Measurements from ENCODE around the gene FXR1. TPM values are rescaled to one million over a fixed set of nuclear protein-coding genes. Genes with fewer than 3 reads are reported as not detected.
"Not testable (repeated sequence)": the region's sequence is repeated elsewhere in the genome, so short reads cannot be mapped to it uniquely, and the experiment has no call there.

The FXR1 gene
- total RNA-seq, 4 donors from 2014 or later: 39.6 to 99.2 (median 73.8) TPM

- peaks cover 0 to 93% (median 0%) of the 10 kb centered on the region in 3 donors for H3K36me3 ChIP-seq
- H3K4me1 ChIP-seq: no peaks in the 10 kb centered on the region
- H3K4me3 ChIP-seq: no peak overlapping the region
- TF ChIP-seq CTCF (IDR thresholded peaks at IDR 0.05) (no peak), POLR2A (IDR thresholded peaks at IDR 0.05) (no peak)
- no peak overlapping the region for H3K27ac ChIP-seq
- intact Hi-C loops (cut with DNase I): no loop called here
- no peaks in the 10 kb centered on the region for H3K27me3 ChIP-seq
- H3K9me3 ChIP-seq: no peaks in the 10 kb centered on the region
- no peak for DNase-seq
These were observed 65.0 kb downstream of the FXR1 start for GRCh38 chr3:180977498-180977897.

DNA sequence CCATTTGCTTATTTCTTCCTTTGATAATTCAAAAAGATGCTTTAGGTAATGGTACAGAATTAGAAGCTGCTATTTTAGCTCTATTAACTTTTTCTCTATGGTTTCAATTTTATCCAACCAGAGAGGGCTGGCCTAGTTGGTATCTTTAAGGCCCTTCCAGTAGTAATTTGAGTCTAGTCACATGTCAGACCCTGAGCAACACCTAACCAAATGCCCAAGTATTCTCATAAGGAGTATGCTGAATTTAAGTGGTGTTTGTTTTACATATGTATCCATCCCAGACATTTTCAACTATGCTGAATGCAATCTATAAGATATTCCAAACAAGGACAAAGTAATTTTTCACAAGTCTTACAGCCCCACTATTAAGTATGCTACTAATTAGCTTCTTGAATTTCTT lies 67.5 kb downstream of the FXR1 start:
- no peak for DNase-seq
- Histone ChIP-seq H3K27me3 (no peaks in the 10 kb centered on the region), H3K4me3 (no peak overlapping the region), H3K4me1 (no peaks in the 10 kb centered on the region), H3K9me3 (no peaks in the 10 kb centered on the region), H3K36me3 (peaks cover 0 to 93% (median 0%) of the 10 kb centered on the region in 3 donors), H3K27ac (no peak overlapping the region)
- intact Hi-C loops (cut with DNase I): no loop called here
- no peak for TF ChIP-seq POLR2A (IDR thresholded peaks at IDR 0.05)
- TF ChIP-seq CTCF (IDR thresholded peaks at IDR 0.05): no peak

DNA sequence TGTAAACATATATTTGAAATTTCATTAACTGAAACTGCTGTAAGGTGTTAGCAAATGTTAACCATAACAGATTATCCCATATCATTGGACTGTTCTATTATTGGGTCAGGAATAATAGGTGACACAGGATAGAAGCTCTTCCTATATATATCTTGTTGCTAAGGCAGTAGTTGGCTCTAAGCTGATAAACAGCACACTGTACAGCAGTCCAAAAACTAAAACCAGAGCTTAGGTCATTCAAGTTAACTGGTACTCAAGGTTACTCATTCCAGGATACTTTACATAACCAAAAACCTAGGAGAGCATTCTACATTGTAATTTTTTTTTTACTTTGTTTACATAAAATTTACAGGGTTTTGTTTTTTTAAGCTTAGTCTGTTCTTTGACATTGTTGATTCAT lies 68.1 kb downstream of the FXR1 start:
- Histone ChIP-seq H3K27me3 (no peaks in the 10 kb centered on the region), H3K27ac (no peak overlapping the region), H3K9me3 (no peaks in the 10 kb centered on the region), H3K36me3 (peaks cover 0 to 93% (median under 1%) of the 10 kb centered on the region in 3 donors), H3K4me3 (no peak overlapping the region), H3K4me1 (no peaks in the 10 kb centered on the region)
- TF ChIP-seq POLR2A (IDR thresholded peaks at IDR 0.05) (no peak), CTCF (IDR thresholded peaks at IDR 0.05) (no peak)
- no peak for DNase-seq
- intact Hi-C loops (cut with DNase I): no loop called here

GRCh38 chr3:180981912-180982311 lies 69.4 kb downstream of the FXR1 start:
- intact Hi-C loops (cut with DNase I): no loop called here
- no peak overlapping the region for H3K27ac ChIP-seq
- H3K9me3 ChIP-seq: no peaks in the 10 kb centered on the region
- no peaks in the 10 kb centered on the region for H3K27me3 ChIP-seq
- H3K36me3 ChIP-seq: peaks cover 0 to 93% (median 9%) of the 10 kb centered on the region in 3 donors
- peaks cover 0 to 6% (median 0%) of the 10 kb centered on the region in 3 donors for H3K4me1 ChIP-seq
- DNase-seq: no peak
- no peak overlapping the region for H3K4me3 ChIP-seq
- WGBS, 2 donors: 96 to 98% methylated on average over 2 of the region's 2 CpGs
- TF ChIP-seq POLR2A (IDR thresholded peaks at IDR 0.05): no peak
- TF ChIP-seq CTCF (IDR thresholded peaks at IDR 0.05): no peak

- Histone ChIP-seq H3K27ac (no peak overlapping the region), H3K4me3 (no peak overlapping the region), H3K9me3 (no peaks in the 10 kb centered on the region), H3K27me3 (no peaks in the 10 kb centered on the region), H3K4me1 (peaks cover 2 to 18% (median 3%) of the 10 kb centered on the region in 3 donors), H3K36me3 (peaks cover 0 to 93% (median 13%) of the 10 kb centered on the region in 3 donors)
- no peak for TF ChIP-seq POLR2A (IDR thresholded peaks at IDR 0.05)
- TF ChIP-seq CTCF (IDR thresholded peaks at IDR 0.05): no peak
- intact Hi-C loops (cut with DNase I): no loop called here
- 56 to 65% methylated on average over 2 of the region's 2 CpGs for WGBS, 2 donors
- DNase-seq: no peak
These were observed 70.7 kb downstream of the FXR1 start for GRCh38 chr3:180983136-180983535.

DNA sequence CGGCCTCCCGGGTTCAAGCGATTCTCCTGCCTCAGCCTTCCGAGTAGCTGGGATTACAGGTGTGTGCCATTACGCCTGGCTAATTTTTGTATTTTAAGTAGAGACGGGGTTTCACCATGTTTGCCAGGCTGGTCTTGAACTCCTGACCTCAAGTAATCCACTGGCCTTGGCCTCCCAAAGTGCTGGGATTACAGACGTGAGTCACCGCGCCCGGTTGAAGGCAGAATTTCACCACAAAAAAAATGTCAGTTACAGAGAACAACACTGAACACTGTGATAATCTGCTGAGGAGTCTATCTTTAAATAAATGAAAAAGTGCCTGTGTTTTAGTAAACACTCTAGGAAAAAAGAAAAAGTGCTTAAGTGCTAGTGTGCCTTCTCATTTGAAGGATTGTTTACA lies 73.9 kb downstream of the FXR1 start:
- intact Hi-C loops (cut with DNase I); H3K27ac ChIP-seq; H3K4me3 ChIP-seq; H3K27me3 ChIP-seq; DNase-seq; H3K9me3 ChIP-seq: not testable (repeated sequence)
- WGBS, 2 donors: 88 to 89% methylated on average over 10 of the region's 10 CpGs
- Histone ChIP-seq H3K4me1 (peaks cover 14 to 36% (median 14%) of the 10 kb centered on the region in 3 donors), H3K36me3 (peaks cover 0 to 67% (median 13%) of the 10 kb centered on the region in 3 donors)

Data from esophagus squamous epithelium (tissue), 5 donors.